H7 (cell line): ENCODE results near the gene HDAC4. TPM values are rescaled to one million over a fixed set of nuclear protein-coding genes. Genes with fewer than 3 reads are reported as not detected.

Experiments
- DNase-seq: peaks from one replicate; pipeline ENCODE4 v3.0.0; 2012
- H3K27me3 ChIP-seq: 2 replicates; pipeline ENCODE4 v1.6.0; 2011; ENCODE audit warnings: mild to moderate bottlenecking, low read length; ENCODE audit not compliant: control insufficient read depth, insufficient read depth
- H3K36me3 ChIP-seq: replicated peaks from 2 replicates; pipeline ENCODE4 v1.5.1; 2011; ENCODE audit warnings: low read length; ENCODE audit not compliant: control insufficient read depth, insufficient read depth
- H3K4me3 ChIP-seq: 2 replicates; pipeline ENCODE4 v1.5.1; 2011; ENCODE audit warnings: low read depth, mild to moderate bottlenecking, control low read depth, low read length, moderate library complexity; ENCODE audit not compliant: insufficient read depth
- total RNA-seq: library from RNA; depleted of rRNA; stranded (reverse); fragments of >200 nt; shearing (Covaris generic); gene quantifications from 2 replicates; pipeline ENCODE4 v1.2.3, GENCODE V29; 2014

Gene HDAC4
- total RNA-seq, 1 experiment from 2014 or later: 18.1 TPM

DNA sequence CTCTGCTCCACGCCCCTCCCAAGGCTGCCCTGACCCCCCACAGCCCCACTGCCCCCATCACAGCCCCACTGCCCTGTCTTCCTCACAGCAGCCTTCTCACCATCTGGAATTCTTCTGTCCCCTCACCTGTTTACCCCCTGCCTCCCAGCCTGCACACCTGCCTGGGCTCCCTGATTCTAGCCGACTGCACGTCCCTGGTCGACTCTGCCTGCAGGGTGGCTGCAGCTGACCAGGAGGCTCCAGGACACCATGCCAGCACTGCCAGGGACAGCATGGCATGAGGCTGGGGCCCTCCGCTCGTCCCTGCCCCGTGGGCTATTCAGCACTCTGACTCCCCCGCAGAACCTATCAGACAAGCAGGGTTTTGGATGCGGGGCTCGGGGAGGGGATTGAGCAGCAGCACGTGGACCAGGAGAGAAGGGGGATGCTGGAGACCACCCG, 254.1 kb downstream of the HDAC4 start:
- no peaks in the 10 kb centered on the region for H3K27me3 ChIP-seq

DNA sequence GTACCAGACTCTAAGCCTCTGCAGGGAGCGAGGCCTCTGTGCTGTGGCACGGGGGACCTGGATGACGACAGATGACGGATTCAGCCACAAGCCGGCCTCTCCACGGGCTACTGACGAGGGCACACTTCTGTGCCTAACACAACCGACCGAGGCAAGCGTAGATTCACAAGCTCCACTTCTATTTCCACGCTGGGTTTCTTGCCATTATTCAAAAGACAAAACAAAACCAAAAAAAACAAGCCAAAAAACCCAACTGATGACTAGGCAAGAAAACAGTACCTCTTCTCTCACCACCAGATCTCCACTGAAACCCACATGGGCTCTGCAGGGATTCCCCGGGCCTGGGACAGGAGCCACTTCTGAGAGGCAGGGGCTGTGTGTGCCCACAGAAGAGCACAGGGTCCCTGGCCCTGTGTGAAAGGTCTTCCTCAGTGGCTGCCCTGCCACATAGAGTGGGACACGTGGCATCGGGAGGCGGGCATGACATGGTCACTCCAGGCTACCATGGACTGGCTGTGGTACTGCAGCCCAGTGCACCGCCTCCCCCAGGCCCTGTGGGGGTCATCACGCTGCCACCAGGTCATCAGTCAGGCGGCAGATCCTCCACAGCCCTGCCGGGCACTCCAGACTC, 254.7 kb downstream of the HDAC4 start:
- Histone ChIP-seq H3K27me3 (no peaks in the 10 kb centered on the region), H3K36me3 (peaks cover 1% of the 10 kb centered on the region), H3K4me3 (no peak overlapping the region)
- no peak for DNase-seq

More for the DNA sequence above, 254.1 kb downstream of the HDAC4 start:
- H3K36me3 ChIP-seq: peaks cover 1% of the 10 kb centered on the region
- no peak for DNase-seq
- H3K4me3 ChIP-seq: no peak overlapping the region

DNA sequence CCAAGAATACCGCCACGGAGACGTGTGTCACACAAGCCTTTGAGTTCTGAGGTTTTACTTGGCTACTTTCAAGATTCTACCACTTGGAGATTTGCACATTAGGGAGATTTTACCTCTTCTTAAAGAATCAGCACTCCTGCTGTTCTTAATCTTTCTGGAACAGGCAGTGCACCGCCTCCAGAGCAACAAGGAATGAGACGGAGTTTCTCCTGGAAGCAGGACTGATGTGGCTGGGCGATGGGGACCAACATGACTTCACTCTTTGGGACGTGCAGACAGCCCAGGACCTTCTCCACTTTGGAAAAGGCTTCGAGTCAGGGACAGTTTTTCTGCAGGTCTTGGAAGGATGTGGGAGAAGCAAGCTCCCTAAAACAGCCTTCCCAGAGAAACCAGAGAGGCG, 255.2 kb downstream of the HDAC4 start:
- no peak overlapping the region for H3K4me3 ChIP-seq
- no peaks in the 10 kb centered on the region for H3K27me3 ChIP-seq
- peaks cover 1% of the 10 kb centered on the region for H3K36me3 ChIP-seq
- no peak for DNase-seq

DNA sequence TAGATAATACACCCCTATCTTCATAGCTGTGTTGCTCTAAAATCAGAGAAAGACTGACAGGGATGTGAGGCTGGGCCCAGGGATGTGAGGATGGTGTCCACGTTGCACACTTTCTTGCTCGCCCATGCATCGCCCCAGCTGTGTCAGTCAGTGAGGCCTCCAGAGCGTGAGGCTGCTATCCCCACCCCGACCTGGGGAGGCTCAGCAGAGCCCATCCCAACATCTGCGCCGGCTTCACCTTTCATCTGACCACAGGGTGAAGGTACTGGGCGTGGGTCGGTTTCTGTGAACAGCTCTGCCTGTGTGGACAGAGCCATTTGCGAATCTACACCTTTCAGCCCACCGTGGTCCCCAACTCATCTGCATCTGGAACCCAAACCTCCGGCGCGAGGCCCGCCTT, 255.7 kb downstream of the HDAC4 start:
- Histone ChIP-seq H3K36me3 (peaks cover 1% of the 10 kb centered on the region), H3K27me3 (no peaks in the 10 kb centered on the region), H3K4me3 (no peak overlapping the region)
- DNase-seq: peak; percentile 73

DNA sequence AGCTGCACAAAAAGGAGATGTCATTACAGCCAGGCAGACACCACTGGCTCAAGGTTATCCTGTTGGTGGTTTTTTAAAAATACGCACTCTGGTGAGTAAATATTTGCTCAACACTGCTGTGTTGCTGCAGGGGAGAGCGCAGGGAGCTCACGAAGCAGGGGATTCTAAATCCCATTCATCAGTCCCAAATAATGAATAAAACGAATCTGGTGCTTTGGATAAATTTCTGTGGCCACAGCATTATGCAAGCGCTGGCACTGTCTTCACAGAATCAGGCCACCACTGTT, 256.2 kb downstream of the HDAC4 start:
- no peak for DNase-seq
- Histone ChIP-seq H3K4me3 (no peak overlapping the region), H3K36me3 (peaks cover 1% of the 10 kb centered on the region), H3K27me3 (no peaks in the 10 kb centered on the region)

DNA sequence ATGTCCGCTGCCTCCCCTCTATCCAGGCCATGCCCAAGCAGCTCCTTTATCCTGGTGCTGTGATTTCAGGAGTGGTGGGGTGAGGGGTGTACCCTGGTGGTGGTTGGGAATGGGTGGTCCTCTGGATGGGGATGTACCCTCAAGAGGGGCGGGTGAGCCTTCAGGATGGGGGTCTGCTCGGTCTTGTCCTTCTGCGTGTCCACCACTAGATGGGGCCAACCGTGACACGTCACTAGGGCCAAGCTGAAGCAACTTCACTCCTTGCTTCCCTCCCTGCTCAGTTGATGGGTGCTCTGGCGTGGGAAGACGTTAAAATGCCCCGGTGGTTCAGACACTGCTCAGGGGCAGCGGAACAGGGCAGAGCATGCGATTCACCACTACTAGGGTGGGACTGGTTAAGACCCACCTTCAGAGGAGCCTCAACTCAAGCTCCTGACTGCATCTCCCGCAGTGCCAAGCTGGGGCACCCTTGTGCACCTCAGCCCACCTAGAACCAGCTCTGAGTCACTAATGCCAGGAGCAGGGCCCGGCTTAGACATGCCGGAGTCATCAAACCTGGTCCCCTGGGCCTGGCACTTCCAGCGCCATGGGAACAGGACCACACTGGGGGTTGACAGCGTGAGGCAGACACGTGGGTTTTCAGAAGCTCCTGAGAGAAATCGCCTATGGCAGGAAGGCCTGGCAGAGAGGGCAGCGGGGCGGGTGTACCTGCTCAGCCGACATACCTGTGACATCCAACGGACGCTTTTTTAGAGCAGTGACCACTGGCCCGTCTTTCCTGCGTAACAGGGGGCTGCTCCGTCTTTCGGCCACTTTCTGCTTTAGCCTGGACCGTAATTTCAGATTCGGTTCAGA, 256.7 kb downstream of the HDAC4 start:
- DNase-seq: peak; percentile 92

DNA sequence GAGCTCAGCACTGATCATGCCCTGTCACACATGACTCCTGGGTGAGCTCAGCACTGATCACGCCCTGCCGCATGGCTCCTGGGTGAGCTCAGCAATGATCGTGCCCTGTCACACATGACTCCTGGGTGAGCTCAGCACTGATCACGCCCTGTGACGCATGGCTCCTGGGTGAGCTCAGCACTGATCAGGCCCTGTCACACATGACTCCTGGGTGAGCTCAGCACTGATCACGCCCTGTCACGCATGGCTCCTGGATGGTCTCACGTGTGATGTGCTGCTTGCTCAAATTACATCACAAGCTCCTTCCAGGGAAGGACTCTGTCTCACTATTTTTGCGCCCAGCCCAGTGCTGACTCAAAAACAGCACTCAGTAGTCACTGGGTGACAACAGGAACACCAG, 258.0 kb downstream of the HDAC4 start:
- Histone ChIP-seq H3K36me3 (peaks cover 3% of the 10 kb centered on the region), H3K4me3 (no peak overlapping the region), H3K27me3 (no peaks in the 10 kb centered on the region)
- DNase-seq: no peak

More for the DNA sequence above, 256.7 kb downstream of the HDAC4 start:
- H3K27me3 ChIP-seq: no peaks in the 10 kb centered on the region
- peaks cover 3% of the 10 kb centered on the region for H3K36me3 ChIP-seq
- no peak overlapping the region for H3K4me3 ChIP-seq

DNA sequence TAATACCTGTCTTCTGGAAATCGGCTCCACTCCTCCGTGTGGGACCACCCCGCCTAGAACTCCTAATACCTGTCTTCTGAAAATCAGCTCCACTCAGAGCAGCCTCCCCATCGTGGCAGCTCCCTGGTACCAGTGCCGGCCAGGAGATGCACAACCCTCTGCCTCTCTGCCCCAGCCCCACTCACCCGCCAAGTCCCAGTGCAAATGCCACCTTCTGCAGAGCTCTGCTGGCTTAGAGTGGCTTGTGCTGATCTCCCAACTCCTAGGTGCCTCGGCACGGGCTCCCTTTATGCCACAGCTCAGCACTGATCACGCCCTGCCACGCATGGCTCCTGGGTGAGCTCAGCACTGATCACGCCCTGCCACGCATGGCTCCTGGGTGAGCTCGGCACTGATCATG, 258.5 kb downstream of the HDAC4 start:
- H3K27me3 ChIP-seq: no peaks in the 10 kb centered on the region
- peaks cover 3% of the 10 kb centered on the region for H3K36me3 ChIP-seq
- no peak for DNase-seq
- no peak overlapping the region for H3K4me3 ChIP-seq

DNA sequence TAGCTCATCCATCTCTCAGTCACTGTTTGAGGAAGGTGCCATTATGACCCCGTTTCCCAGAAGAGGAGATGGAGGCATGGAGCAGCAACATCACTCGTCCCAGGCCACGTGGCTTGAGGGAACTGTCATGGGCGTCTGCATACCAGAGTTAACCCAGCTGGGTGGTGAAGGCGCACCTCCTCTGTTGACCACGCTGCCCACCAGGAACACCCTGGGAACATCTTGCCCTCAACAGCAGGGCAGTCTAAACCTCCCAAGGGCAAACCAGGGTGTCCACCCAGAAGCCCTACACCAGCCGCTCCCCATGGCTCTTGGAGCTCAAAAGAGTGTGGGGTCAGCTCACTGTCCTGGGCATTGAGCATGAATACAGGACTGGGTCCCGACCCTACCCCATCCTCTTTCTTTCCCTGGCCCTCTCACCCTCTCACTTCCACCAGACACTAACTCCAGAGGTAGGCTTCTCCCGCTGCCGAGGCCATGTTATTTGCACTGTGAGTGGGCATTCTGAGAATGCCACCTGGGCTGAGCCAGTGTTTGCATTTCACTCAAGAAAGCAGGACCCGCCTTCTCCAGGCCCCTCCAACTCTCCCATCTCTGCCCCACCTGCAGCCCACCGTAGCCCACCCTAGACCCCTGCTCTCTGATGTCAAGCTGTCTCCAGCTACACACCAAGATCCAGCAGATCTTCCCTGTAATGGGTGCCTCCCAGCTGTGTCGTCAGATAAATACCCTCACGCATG, 259.6 kb downstream of the HDAC4 start:
- peaks cover 6% of the 10 kb centered on the region for H3K36me3 ChIP-seq
- H3K4me3 ChIP-seq: no peak overlapping the region
- no peaks in the 10 kb centered on the region for H3K27me3 ChIP-seq
- no peak for DNase-seq

DNA sequence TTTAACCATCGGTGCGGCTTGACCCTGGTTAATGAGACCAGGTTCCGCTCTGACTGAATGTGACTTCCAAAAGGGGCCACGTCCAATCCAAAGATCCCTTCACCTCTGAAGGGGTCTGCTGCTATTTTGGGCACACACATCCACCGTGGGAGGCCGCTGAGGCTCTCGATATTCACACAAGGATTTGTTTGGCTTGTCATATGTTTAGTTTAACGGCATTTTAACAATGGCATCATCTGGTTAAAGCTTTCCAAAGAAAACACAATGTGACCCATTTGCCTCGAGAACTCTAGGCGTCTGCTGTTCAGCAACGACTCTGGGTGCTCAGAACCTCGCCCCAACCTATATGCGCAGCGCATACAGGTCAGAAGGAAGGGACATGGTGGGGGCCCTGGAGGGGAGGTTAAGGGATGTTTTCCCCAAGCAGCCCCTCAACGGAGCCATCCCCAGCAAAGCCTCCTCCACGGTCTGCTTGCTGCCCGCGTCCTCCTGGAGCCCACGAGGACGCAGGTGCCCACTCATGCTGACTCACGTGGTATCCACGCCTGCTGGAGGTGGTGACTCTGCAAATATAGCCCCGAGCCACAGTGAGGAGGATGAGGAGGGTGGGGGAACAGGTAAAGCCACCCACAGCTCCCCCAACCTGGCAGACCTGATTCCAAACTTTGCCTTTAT, 260.3 kb downstream of the HDAC4 start:
- Histone ChIP-seq H3K36me3 (peaks cover 6% of the 10 kb centered on the region), H3K4me3 (no peak overlapping the region), H3K27me3 (no peaks in the 10 kb centered on the region)
- DNase-seq: no peak

DNA sequence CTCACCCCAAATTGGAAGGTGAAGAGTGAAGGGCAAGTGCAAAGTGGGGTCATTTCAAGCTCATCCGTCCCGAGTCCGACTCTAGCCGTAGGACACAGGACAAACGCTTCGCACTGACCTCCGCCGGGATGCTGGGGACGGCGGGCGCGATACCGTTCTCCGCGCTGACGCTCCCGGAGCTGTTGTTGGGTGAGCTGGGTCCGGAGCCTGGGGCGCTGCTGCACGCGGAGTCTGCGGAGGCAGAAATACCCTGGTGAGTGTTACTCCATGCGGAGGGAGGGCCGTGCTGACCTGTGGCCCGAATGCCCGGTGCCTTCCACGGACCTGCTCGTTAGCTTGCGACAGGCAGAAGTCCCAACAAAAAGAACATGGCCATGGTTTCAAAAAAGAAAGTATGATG, 261.3 kb downstream of the HDAC4 start:
- DNase-seq: no peak
- Histone ChIP-seq H3K4me3 (no peak overlapping the region), H3K36me3 (peaks cover 6% of the 10 kb centered on the region), H3K27me3 (no peaks in the 10 kb centered on the region)

DNA sequence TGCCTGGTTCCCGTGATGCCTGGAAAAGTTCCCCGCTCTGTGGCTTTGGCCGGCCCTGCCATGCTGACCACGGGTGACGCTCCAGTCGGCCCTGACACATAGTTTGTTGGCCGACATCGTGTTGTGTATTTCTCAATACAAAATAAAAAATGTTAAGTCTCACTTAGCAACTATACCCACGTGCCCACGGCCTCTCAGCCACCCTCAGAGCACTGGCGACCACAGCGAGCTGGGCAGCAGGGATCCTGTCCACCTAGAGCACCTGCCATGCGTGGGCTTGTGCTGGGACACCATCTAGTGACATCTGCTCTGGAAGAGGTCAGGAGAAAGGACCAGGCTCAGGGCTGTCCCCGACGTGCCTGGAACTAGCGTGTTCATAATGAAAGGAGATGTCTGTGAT, 261.7 kb downstream of the HDAC4 start:
- Histone ChIP-seq H3K4me3 (no peak overlapping the region), H3K27me3 (no peaks in the 10 kb centered on the region), H3K36me3 (peaks cover 6% of the 10 kb centered on the region)
- no peak for DNase-seq

DNA sequence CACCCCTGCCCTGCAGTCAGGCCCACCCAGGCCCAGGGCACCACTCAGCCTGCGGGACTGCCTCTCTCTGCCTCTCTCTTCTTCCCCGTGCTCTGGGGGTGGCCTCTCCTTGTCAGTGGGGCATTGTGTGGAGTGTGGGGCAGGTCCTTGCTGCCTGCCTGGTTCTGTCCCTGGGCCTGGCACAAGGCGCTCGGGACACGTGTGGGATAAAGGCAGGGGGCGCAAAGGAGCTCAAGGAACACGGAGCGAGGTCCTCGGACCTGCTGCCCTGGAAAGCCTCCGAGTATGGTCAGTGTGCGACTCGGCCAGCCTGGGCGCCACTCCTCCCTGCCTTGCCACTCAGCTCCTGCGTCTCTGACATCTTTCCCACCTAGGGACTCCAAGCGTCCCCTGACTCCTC, 262.2 kb downstream of the HDAC4 start:
- no peaks in the 10 kb centered on the region for H3K27me3 ChIP-seq
- DNase-seq: peak; percentile 82
- no peak overlapping the region for H3K4me3 ChIP-seq
- peaks cover 8% of the 10 kb centered on the region for H3K36me3 ChIP-seq

DNA sequence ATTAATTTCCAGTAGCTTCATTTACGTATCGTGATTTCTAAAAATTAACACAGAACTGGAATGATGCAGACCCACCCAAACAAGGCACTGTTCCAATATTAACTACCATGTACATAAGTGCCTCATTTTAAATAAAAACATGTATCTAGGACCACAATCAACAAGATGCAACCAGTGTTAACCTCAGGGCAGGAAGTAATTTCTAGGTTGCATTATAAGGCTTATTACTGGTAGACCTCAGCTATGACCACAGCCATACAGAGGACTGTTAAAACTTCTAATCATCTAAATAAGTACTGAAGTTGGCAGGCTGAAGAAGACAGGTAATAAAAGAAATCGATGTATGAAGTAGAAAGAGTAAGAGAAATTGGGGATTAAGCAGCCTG, 262.9 kb downstream of the HDAC4 start:
- Histone ChIP-seq H3K4me3 (no peak overlapping the region), H3K36me3 (peaks cover 8% of the 10 kb centered on the region), H3K27me3 (no peaks in the 10 kb centered on the region)
- DNase-seq: no peak
